HEK293T (cell line): ENCODE data around the gene LEUTX.

Source experiments
- CTCF ChIA-PET: fragments of 350-600 bp; formaldehyde crosslinking; extraction: SDS; loops from one replicate; lab custom pipeline; 2021; ENCODE audit warnings: antibody characterized with exemption, inconsistent platforms; lab: Yijun Ruan, JAX
- POLR2A ChIA-PET: fragments of 350-600 bp; formaldehyde crosslinking; extraction: SDS; loops from one replicate; lab custom pipeline; 2020; ENCODE audit warnings: antibody characterized with exemption, inconsistent platforms; lab: Yijun Ruan, JAX
- DNase-seq: peaks from one replicate; pipeline ENCODE4 v3.0.0; 2012; ENCODE audit warnings: mixed read lengths; ENCODE audit errors: extremely low spot score
- ARNT ChIP-seq: fragments of 450-650 bp; IDR thresholded peaks from 2 replicates; pipeline ENCODE4 v1.6.1; 2017; ENCODE audit warnings: mild to moderate bottlenecking
- BHLHE40 ChIP-seq: fragments of 450-650 bp; IDR thresholded peaks from 2 replicates; pipeline ENCODE4 v1.6.1; 2016; ENCODE audit warnings: mild to moderate bottlenecking, moderate library complexity, borderline replicate concordance
- CTBP1 ChIP-seq: fragments of 450-650 bp; IDR thresholded peaks from 2 replicates; pipeline ENCODE4 v1.6.1; 2016; ENCODE audit warnings: borderline replicate concordance
- ELF4 ChIP-seq: fragments of 450-650 bp; IDR thresholded peaks from 2 replicates; pipeline ENCODE4 v1.6.1; 2017; ENCODE audit warnings: antibody characterized with exemption
- FOXA1 ChIP-seq: fragments of 450-650 bp; IDR thresholded peaks from 2 replicates; pipeline ENCODE4 v1.6.1; 2016; ENCODE audit warnings: mild to moderate bottlenecking
- FOXK2 ChIP-seq: fragments of 450-650 bp; IDR thresholded peaks from 2 replicates; pipeline ENCODE4 v1.6.1; 2016; ENCODE audit warnings: mild to moderate bottlenecking
- FOXM1 ChIP-seq: fragments of 450-650 bp; IDR thresholded peaks from 2 replicates; pipeline ENCODE4 v1.6.1; 2017; ENCODE audit warnings: mild to moderate bottlenecking, borderline replicate concordance
- HDGF ChIP-seq: fragments of 450-650 bp; IDR thresholded peaks from 2 replicates; pipeline ENCODE4 v1.6.1; 2017; ENCODE audit warnings: antibody characterized with exemption, borderline replicate concordance
- L3MBTL2 ChIP-seq: fragments of 450-650 bp; conservative IDR thresholded peaks from 2 replicates; pipeline ENCODE4 v1.6.1; 2016; ENCODE audit warnings: mild to moderate bottlenecking
- LEF1 ChIP-seq: fragments of 450-650 bp; IDR thresholded peaks from 2 replicates; pipeline ENCODE4 v1.6.1; 2017; ENCODE audit warnings: mild to moderate bottlenecking, borderline replicate concordance
- NFRKB ChIP-seq: fragments of 450-650 bp; IDR thresholded peaks from 2 replicates; pipeline ENCODE4 v1.6.1; 2016; ENCODE audit warnings: mild to moderate bottlenecking, moderate library complexity
- SP1 ChIP-seq: fragments of 450-650 bp; IDR thresholded peaks from 2 replicates; pipeline ENCODE4 v1.6.1; 2017
- SUZ12 ChIP-seq: fragments of 450-650 bp; IDR thresholded peaks from 2 replicates; pipeline ENCODE4 v1.6.1; 2016; ENCODE audit warnings: mild to moderate bottlenecking
- TARDBP ChIP-seq: fragments of 450-650 bp; IDR thresholded peaks from 2 replicates; pipeline ENCODE4 v1.6.1; 2016
- ZNF384 ChIP-seq: fragments of 450-650 bp; IDR thresholded peaks from 2 replicates; pipeline ENCODE4 v1.6.1; 2016
- TF ChIP-seq, protein P1 (sequence below): fragments of 450-650 bp; IDR thresholded peaks from 2 replicates; pipeline ENCODE4 v1.6.1; 2016

LEUTX gene

DNA sequence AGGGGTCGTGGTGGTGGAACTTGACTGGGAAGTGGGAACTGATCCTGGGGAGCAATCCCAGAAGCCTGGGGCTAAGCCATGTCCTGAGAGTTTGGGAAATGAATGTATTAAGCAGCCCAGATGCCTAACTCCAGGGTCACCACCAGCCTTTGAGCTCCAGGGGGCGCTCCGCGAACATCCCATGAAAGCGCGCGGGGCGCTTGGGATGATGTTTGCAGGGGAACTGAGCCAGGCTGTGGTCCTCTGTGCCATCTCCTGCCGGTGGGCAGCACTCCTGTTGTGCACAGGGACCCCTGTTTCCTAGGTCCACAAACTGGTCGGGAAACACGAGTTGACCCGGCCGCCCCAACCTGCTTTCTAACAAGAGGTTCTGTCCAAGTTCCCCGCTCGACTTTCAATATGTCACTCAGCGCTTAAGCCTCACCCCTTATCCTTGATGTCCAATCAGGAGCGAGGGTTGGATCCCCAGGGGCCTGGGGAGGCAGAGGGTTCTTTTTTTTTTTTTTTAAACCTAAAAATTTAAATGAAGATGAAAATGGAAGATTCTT is 14.4 kb downstream of the LEUTX start:
- CTCF ChIA-PET: interaction anchor here (0.6 to 1.5 kb wide), 9 partner anchors 9 to 119 kb away, joined by 3 to 28 read pairs (median 3); partner anchors contain the start of genes DYRK1B and FBL
- POLR2A ChIA-PET: interaction anchor here (0.6 to 1.0 kb wide), 3 partner anchors 41 to 555 kb away, joined by 3 to 5 read pairs (median 3); partner anchors contain the start of gene DYRK1B
- TF ChIP-seq, protein P1, sequence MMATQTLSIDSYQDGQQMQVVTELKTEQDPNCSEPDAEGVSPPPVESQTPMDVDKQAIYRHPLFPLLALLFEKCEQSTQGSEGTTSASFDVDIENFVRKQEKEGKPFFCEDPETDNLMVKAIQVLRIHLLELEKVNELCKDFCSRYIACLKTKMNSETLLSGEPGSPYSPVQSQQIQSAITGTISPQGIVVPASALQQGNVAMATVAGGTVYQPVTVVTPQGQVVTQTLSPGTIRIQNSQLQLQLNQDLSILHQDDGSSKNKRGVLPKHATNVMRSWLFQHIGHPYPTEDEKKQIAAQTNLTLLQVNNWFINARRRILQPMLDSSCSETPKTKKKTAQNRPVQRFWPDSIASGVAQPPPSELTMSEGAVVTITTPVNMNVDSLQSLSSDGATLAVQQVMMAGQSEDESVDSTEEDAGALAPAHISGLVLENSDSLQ: peak; percentile 95
- TF ChIP-seq ZNF384 (peak; percentile 90), ELF4 (no peak)
- peak; percentile 81 for DNase-seq

DNA sequence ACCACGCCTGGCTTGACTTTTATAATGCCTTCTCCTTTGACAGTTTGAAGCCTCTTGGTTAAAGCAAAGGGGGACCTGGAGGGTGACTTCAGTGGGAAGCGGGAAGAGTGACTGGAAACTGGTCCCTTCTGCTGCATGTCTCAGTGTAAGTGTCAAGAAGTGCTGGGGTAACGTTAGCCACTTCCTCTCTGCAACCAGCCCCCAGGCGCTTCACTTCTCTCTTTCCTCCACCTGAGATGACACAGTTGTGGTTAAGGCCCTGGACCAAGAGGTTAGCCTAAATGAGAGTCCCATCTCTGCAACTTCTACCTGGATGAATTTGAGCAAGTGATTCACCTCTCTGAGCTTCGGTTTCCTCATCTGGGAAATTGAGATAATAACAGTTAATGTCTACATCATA is 16.3 kb downstream of the LEUTX start:
- TF ChIP-seq FOXA1 (no peak), HDGF (no peak), L3MBTL2 (no peak), FOXM1 (no peak), FOXK2 (no peak), BHLHE40 (no peak), CTBP1 (no peak), TARDBP (no peak)
- TF ChIP-seq, protein P1: no peak
- POLR2A ChIA-PET: interaction anchor here (0.6 to 1.4 kb wide), 2 partner anchors 39 to 175 kb away, joined by 3 read pairs; partner anchors contain the start of genes DYRK1B and PSMC4
- CTCF ChIA-PET: interaction anchor here (0.7 kb wide), 1 partner anchor 27 kb away, joined by 3 read pairs; no protein-coding TSS in a partner anchor
- DNase-seq: no peak

DNA sequence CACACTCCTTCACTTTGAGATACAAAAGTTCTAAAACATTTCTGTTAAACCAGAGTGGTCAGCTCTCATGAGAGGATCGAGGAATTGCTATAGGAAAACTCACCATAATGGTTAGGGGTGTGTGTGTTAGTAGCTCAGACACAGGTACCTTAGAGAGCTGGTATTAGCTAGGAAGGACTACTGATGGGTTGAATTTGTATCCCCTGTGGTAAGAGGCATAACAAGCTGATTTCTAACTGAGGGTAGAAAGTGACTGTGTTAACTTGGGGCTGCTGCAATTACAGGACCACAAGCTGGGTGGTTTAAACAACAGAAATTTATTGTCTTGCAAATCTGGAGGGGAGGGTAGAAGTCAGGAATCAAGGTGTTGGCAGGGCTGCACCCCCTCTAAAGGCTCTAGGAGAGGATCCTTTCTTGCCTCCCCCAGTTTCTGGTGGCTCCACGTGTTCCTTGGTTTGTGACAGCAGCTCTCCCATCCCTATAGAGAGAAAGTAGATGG is 17.4 kb downstream of the LEUTX start:
- DNase-seq: no peak
- TF ChIP-seq TARDBP (no peak), ARNT (no peak), FOXM1 (no peak), HDGF (no peak), L3MBTL2 (no peak), SUZ12 (no peak), NFRKB (no peak), CTBP1 (no peak), ZNF384 (no peak), BHLHE40 (no peak), FOXK2 (no peak), FOXA1 (no peak)
- POLR2A ChIA-PET: interaction anchor here (1.2 kb wide), 1 partner anchor 49 kb away, joined by 8 read pairs; the partner anchor contains the start of gene FBL
- CTCF ChIA-PET: interaction anchor here (1.6 kb wide), 1 partner anchor 48 kb away, joined by 9 read pairs; no protein-coding TSS in a partner anchor

DNA sequence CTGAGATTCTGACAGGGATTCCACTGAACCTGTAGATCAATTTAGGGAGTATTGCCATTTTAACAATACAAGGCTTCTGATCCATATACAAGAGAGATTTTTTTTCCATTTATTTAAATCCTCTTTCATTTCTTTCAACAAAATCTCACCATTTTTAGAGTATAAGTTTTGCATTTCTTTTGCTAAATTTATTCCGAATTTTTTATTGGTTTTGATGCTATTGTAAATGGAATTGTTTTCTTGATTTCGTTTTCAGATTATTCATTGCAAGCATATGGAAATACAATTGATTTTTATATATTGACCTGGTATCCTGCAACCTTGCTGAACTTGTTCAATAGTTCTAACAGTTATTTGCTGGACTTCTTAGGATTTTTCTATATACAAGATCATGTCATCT is 18.4 kb downstream of the LEUTX start:
- no peak for DNase-seq
- ChIA-PET CTCF (interaction anchor here (1.6 kb wide), 1 partner anchor 47 kb away, joined by 9 read pairs; no protein-coding TSS in a partner anchor), POLR2A (interaction anchor here (1.2 kb wide), 1 partner anchor 48 kb away, joined by 8 read pairs; the partner anchor contains the start of gene FBL)
- TF ChIP-seq ZNF384 (no peak), SP1 (no peak), NFRKB (no peak), SUZ12 (no peak), FOXK2 (no peak), ELF4 (no peak), LEF1 (no peak), TARDBP (no peak), HDGF (no peak), FOXA1 (no peak), L3MBTL2 (no peak), FOXM1 (no peak), ARNT (no peak), CTBP1 (no peak), BHLHE40 (no peak)
- TF ChIP-seq, protein P1: no peak

DNA sequence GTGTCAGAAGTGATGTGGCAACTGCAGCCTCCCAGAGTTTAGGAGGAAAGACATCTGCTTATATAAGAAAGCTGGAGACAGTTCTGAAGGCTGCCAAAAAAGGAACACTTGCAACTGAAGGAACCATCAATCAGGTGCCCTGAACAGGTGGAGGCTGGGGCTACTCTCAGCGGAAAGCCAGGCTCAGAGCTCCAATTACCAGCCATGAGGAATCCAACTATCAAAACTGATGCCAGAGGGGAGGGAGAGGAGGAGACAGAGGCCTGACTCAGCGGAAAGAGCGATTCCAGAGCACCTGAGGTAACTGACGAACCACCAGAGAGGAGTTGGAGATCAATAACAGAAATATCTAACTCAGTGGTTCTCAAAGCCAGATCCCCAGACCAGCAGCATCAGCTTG is 24.3 kb downstream of the LEUTX start:
- POLR2A ChIA-PET: no interaction called here
- no peak for DNase-seq
- TF ChIP-seq FOXA1 (no peak), CTBP1 (no peak), ZNF384 (no peak), BHLHE40 (no peak), TARDBP (no peak), L3MBTL2 (no peak), NFRKB (no peak), HDGF (no peak), SUZ12 (no peak), LEF1 (no peak), FOXM1 (no peak), SP1 (no peak), ELF4 (no peak), FOXK2 (no peak), ARNT (no peak)
- TF ChIP-seq, protein P1: no peak
- CTCF ChIA-PET: interaction anchor here (1.8 kb wide), 1 partner anchor 10 kb away, joined by 8 read pairs; no protein-coding TSS in a partner anchor
